OCI-M2 (cell line): ENCODE measurements around the gene RBM15B.

Source experiments
- DNase-seq: peaks from one replicate; lab custom pipeline; 2025; ENCODE audit not compliant: unreplicated experiment; lab: John Stamatoyannopoulos, UW

Gene RBM15B

GRCh38 chr3:51445544-51446280 is 54.6 kb downstream of the RBM15B start:
- no peak for DNase-seq
